ENCODE results near the gene LRRTM2.

Gene LRRTM2

GRCh38 chr5:138875552-138875875 is 379 bp upstream of the LRRTM2 start:
- no peak for DNase-seq (ENCODE audit: low read depth in 1 of 2, low spot score in 1 of 2)
- no peak for TF ChIP-seq JUND (IDR thresholded peaks at IDR 0.05; ENCODE audit: low read depth)
- in situ Hi-C loops (cut with HindIII; ENCODE audit: low pct_unique_long_range_greater_than_20kb, low sequenced_read_pairs) = no loop called here

DNA sequence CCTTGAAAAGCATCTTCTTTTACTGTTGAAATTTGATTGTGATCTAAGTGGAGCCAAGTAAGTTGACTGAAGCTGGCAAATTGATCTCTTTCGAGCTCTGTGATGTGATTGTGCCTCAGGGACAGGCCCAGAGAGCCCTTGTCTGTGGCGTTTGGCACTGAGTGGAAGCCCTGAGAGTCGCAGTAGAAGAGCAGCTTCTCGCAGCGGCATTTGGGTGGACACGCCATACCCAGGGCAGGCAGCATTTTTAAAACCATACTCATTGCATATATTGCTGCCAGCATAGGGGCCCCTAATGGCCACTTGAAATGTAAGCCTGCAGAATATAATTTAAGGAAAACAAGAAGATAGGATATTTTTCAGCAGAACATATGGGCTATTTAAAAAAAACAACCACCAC is 894 bp downstream of the LRRTM2 start:
- no peak for TF ChIP-seq JUND (IDR thresholded peaks at IDR 0.05; ENCODE audit: low read depth)
- no peak for DNase-seq (ENCODE audit: low read depth in 1 of 2, low spot score in 1 of 2)
- in situ Hi-C loops (cut with HindIII; ENCODE audit: low pct_unique_long_range_greater_than_20kb, low sequenced_read_pairs) = no loop called here

GRCh38 chr5:138873466-138874221 is 1.5 kb downstream of the LRRTM2 start:
- DNase-seq (ENCODE audit: low read depth in 1 of 2, low spot score in 1 of 2) = no peak
- in situ Hi-C loops (cut with HindIII; ENCODE audit: low pct_unique_long_range_greater_than_20kb, low sequenced_read_pairs) = no loop called here
- no peak for TF ChIP-seq JUND (IDR thresholded peaks at IDR 0.05; ENCODE audit: low read depth)

DNA sequence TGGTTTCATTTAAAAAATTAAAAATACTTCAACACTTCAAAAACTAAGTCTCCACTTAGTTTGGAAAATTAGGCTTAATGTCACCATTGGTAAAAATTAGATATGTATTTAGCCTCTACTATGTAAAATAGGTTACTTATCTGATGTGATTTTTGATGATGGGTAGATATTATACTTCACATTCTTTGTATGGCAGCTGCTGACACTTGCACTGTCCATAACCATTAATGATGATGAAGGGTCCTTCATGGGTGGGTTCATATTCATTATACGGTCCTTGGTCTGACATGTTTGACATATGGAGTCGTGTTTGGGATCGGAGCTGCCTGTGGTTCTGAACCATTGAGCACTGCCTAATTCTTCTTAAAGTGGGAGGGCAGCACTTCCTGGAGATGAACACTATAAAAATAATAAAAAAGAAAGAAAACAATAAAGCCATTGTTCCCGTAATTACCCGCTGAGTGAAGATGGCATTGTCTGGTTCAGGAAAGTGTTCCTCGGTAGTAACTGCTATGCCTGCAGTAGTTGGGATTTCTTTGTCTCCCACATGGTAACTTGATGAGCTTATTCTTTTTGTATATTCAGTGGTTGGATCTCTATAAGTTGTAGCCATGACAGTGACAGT is 2.2 kb downstream of the LRRTM2 start:
- no peak for TF ChIP-seq JUND (IDR thresholded peaks at IDR 0.05; ENCODE audit: low read depth)
- in situ Hi-C loops (cut with HindIII; ENCODE audit: low pct_unique_long_range_greater_than_20kb, low sequenced_read_pairs) = no loop called here
- DNase-seq (ENCODE audit: low read depth in 1 of 2, low spot score in 1 of 2) = no peak

- in situ Hi-C loops (cut with HindIII; ENCODE audit: low pct_unique_long_range_greater_than_20kb, low sequenced_read_pairs) = no loop called here
- no peak for TF ChIP-seq JUND (IDR thresholded peaks at IDR 0.05; ENCODE audit: low read depth)
- DNase-seq (ENCODE audit: low read depth in 1 of 2, low spot score in 1 of 2) = no peak
Measured at GRCh38 chr5:138870611-138871010, 4.5 kb downstream of the LRRTM2 start.

GRCh38 chr5:138869763-138870500 is 5.2 kb downstream of the LRRTM2 start:
- no peak for TF ChIP-seq JUND (IDR thresholded peaks at IDR 0.05; ENCODE audit: low read depth)
- no peak for DNase-seq (ENCODE audit: low read depth in 1 of 2, low spot score in 1 of 2)
- in situ Hi-C loops (cut with HindIII; ENCODE audit: low pct_unique_long_range_greater_than_20kb, low sequenced_read_pairs) = no loop called here

DNA sequence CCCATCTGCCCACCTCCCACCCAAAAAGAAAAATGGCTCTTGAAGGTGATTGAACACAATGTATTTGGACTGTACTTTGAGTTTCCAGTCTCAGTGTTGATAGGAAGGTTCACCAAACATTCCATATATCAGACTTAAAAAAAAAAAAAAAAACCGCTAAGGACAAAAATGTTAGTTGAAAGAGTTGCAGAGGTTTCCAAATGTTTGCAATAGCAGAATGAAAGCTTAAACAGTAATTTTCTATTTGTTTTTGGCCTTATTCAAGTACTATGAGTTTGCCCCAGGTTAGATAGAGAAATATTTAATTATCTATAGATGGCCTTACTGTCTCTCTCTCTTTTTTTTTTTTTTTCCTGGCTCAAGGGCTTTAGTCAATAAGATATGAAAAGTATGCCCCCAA is 6.1 kb downstream of the LRRTM2 start:
- no peak for TF ChIP-seq JUND (IDR thresholded peaks at IDR 0.05; ENCODE audit: low read depth)
- in situ Hi-C loops (cut with HindIII; ENCODE audit: low pct_unique_long_range_greater_than_20kb, low sequenced_read_pairs) = no loop called here
- DNase-seq (ENCODE audit: low read depth in 1 of 2, low spot score in 1 of 2) = no peak

- no peak for DNase-seq (ENCODE audit: low read depth in 1 of 2, low spot score in 1 of 2)
- TF ChIP-seq JUND (IDR thresholded peaks at IDR 0.05; ENCODE audit: low read depth) = no peak
- in situ Hi-C loops (cut with HindIII; ENCODE audit: low pct_unique_long_range_greater_than_20kb, low sequenced_read_pairs) = no loop called here
Measured at GRCh38 chr5:138867011-138867410, 8.1 kb downstream of the LRRTM2 start.

- in situ Hi-C loops (cut with HindIII; ENCODE audit: low pct_unique_long_range_greater_than_20kb, low sequenced_read_pairs) = no loop called here
- TF ChIP-seq JUND (IDR thresholded peaks at IDR 0.05; ENCODE audit: low read depth) = no peak
- DNase-seq (ENCODE audit: low read depth in 1 of 2, low spot score in 1 of 2) = no peak
Measured at GRCh38 chr5:138853132-138853531, 22.0 kb downstream of the LRRTM2 start.

DNA sequence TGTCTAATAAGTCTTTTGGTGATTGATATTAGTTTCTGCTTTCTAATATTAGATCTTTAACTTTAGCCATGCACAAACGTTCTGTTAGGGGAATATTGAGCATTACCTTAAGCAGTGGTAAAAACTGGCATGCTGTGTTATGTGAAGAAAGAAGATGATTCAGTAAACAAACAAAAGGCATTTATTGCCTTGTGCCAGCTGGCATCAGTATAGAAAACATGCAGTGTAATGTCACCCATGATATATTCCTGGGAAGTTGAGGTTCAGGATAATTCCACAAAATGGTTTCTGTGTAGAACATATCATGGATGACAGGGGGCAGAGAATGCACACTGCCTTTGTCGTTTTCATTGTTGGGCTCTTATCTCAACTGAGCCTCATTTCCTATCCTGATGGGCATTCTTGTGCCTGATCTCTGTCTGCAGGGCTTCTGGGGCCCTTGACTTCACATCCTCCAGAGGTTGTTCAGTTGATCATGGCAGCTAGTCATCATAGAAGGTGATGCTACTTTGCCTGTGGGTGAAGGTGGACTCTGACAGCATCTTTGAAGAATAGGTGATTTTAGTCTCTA is 24.2 kb downstream of the LRRTM2 start:
- in situ Hi-C loops (cut with HindIII; ENCODE audit: low pct_unique_long_range_greater_than_20kb, low sequenced_read_pairs) = no loop called here
- no peak for DNase-seq (ENCODE audit: low read depth in 1 of 2, low spot score in 1 of 2)
- no peak for TF ChIP-seq JUND (IDR thresholded peaks at IDR 0.05; ENCODE audit: low read depth)

DNA sequence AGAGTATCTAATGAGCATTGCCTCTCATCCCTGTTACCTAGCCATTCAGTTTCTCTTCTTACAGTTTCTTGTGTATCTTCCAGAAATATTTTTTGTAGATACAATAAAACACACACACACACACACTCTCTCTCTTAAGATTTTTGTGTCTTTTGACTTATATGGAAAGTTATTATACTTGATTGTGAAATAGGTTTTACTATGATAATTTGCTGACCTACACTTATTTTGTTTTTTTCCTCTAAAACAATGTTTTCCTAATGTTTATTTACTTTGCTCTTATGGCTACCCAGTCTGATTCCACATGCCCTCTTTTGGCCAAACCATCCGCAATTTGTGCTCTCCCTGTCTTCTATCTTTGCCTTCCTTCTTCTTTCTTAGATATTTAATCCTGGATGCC is 25.3 kb downstream of the LRRTM2 start:
- no peak for TF ChIP-seq JUND (IDR thresholded peaks at IDR 0.05; ENCODE audit: low read depth)
- in situ Hi-C loops (cut with HindIII; ENCODE audit: low pct_unique_long_range_greater_than_20kb, low sequenced_read_pairs) = no loop called here
- no peak for DNase-seq (ENCODE audit: low read depth in 1 of 2, low spot score in 1 of 2)

- DNase-seq (ENCODE audit: low read depth in 1 of 2, low spot score in 1 of 2) = no peak
- no peak for TF ChIP-seq JUND (IDR thresholded peaks at IDR 0.05; ENCODE audit: low read depth)
- in situ Hi-C loops (cut with HindIII; ENCODE audit: low pct_unique_long_range_greater_than_20kb, low sequenced_read_pairs) = no loop called here
Measured at GRCh38 chr5:138849439-138849838, 25.7 kb downstream of the LRRTM2 start.
